HepG2 (cell line): Measurements from ENCODE around the gene TARS3. TPM values are rescaled to one million over a fixed set of nuclear protein-coding genes. Genes with fewer than 3 reads are reported as not detected.
"Not testable (repeated sequence)": the region's sequence is repeated elsewhere in the genome, so short reads cannot be mapped to it uniquely, and the experiment has no call there.

ENCODE experiments used
- ATAC-seq: fragments of 200-7000 bp; cut with Tn5 transposase; 3 replicates; pipeline ENCODE4 v1.9.1; 2020; ENCODE audit warnings: mild to moderate bottlenecking, moderate library complexity
- BruUV-seq: library from RNA; stranded (reverse); fragments of 400-500 nt; replicated peaks from 2 replicates; lab custom pipeline; 2021; lab: Mats Ljungman, UMichigan
- CTCF ChIA-PET: fragments of 300-600 bp; formaldehyde crosslinking; extraction: SDS; loops from one replicate; lab custom pipeline; 2021; ENCODE audit warnings: low total read pairs, inconsistent platforms, low intra/inter-chr PET ratio; lab: Yijun Ruan, JAX
- POLR2A ChIA-PET: fragments of 350-600 bp; sonication (Branson Sonifier 250); formaldehyde crosslinking; loops from one replicate; lab custom pipeline; 2020; ENCODE audit warnings: antibody characterized with exemption, inconsistent platforms; lab: Yijun Ruan, JAX
- DNase-seq: peaks from one replicate; pipeline ENCODE4 v3.0.0-alpha.2; 2015; ENCODE audit warnings: low spot score
- FAIRE-seq: peaks from 3 replicates; lab custom pipeline; 2011; peaks lifted over from hg19 to GRCh38; lab: Jason Lieb, UNC
- H2AFZ ChIP-seq: one replicate; pipeline ENCODE4 v1.6.1; 2011; ENCODE audit warnings: low read length, inconsistent platforms
- H3K27ac ChIP-seq: fragments of 300-600 bp; 3 replicates; pipeline ENCODE4 v1.8.0; 2011; ENCODE audit warnings: mixed run types, mild to moderate bottlenecking, mixed read lengths, low read length, inconsistent platforms; ENCODE audit not compliant: insufficient read depth; ENCODE audit errors: extremely low read length
- H3K27me3 ChIP-seq, 2 experiments: fragments of 200-600 bp in 1 of 2; 2 replicates in 1 of 2; 3 replicates in 1 of 2; pipeline versions ENCODE4 v1.6.0 to v1.8.0; 2011; ENCODE audit warnings: low read length in 2 of 2, mild to moderate bottlenecking in 2 of 2, moderate library complexity in 2 of 2, inconsistent platforms in 1 of 2; ENCODE audit not compliant: insufficient read depth in 2 of 2, control insufficient read depth in 1 of 2
- H3K36me3 ChIP-seq, 2 experiments: fragments of 200-600 bp in 1 of 2; replicated peaks in 1 of 2; 2 replicates in 1 of 2; 3 replicates in 1 of 2; pipeline versions ENCODE4 v1.5.1 to v1.8.0; 2011; ENCODE audit warnings: low read length in 2 of 2, inconsistent platforms in 1 of 2; ENCODE audit not compliant: insufficient read depth in 2 of 2, control insufficient read depth in 1 of 2
- H3K4me1 ChIP-seq: 2 replicates; pipeline ENCODE4 v1.5.1; 2012; ENCODE audit warnings: low read length, inconsistent platforms; ENCODE audit not compliant: insufficient read depth
- H3K4me2 ChIP-seq: 2 replicates; pipeline ENCODE4 v1.6.0; 2011; ENCODE audit warnings: low read depth, low read length, inconsistent platforms
- H3K4me3 ChIP-seq, 3 experiments: fragments of 200-600 bp in 1 of 3; sonication (generic), shearing (Covaris generic) in 1 of 3; replicated peaks in 1 of 3; 2 replicates each; pipeline ENCODE4 v1.5.1; 2011 to 2016; ENCODE audit warnings: low read length in 3 of 3, inconsistent platforms in 2 of 3, low read depth in 2 of 3, mild to moderate bottlenecking in 2 of 3, control low read depth in 1 of 3, mixed read lengths in 1 of 3; ENCODE audit not compliant: insufficient read depth in 1 of 3
- H3K79me2 ChIP-seq: one replicate; pipeline ENCODE4 v1.6.1; 2011; ENCODE audit warnings: low read length, inconsistent platforms; ENCODE audit not compliant: insufficient read depth
- H3K9ac ChIP-seq: 2 replicates; pipeline ENCODE4 v1.6.0; 2011; ENCODE audit warnings: mild to moderate bottlenecking, low read depth, low read length, inconsistent platforms; ENCODE audit not compliant: insufficient read depth
- H3K9me3 ChIP-seq: 2 replicates; pipeline ENCODE4 v1.5.1; 2012; ENCODE audit warnings: mild to moderate bottlenecking, low read length
- H4K20me1 ChIP-seq: 2 replicates; pipeline ENCODE4 v1.6.0; 2011; ENCODE audit warnings: inconsistent platforms, mild to moderate bottlenecking, low read length, moderate library complexity; ENCODE audit not compliant: insufficient read depth
- CTCF ChIP-seq: sonication (generic); formaldehyde crosslinking; IDR thresholded peaks from 2 replicates; pipeline ENCODE4 v1.5.0; 2020; ENCODE audit warnings: mild to moderate bottlenecking, missing genetic modification reagents, moderate library complexity
- STAG1 ChIP-seq: sonication (generic); formaldehyde crosslinking; IDR thresholded peaks from 2 replicates; pipeline ENCODE4 v1.4.0; 2020; ENCODE audit warnings: missing genetic modification reagents
- ZBTB33 ChIP-seq: sonication (generic); formaldehyde crosslinking; IDR thresholded peaks from 2 replicates; pipeline ENCODE4 v1.4.0; 2020; ENCODE audit warnings: missing genetic modification reagents
- ZBTB38 ChIP-seq: sonication (generic); formaldehyde crosslinking; IDR thresholded peaks from 2 replicates; pipeline ENCODE4 v1.5.1; 2020; ENCODE audit warnings: mild to moderate bottlenecking, missing genetic modification reagents
- WGBS: methylation state at CpG from one replicate; pipeline ENCODE4 v1.1.6; 2017; ENCODE audit warnings: low lambda C conversion rate; 5-methylcytosine and 5-hydroxymethylcytosine counted together
- in situ Hi-C: cut with HindIII; loops from 2 replicates; pipeline ENCODE4 v1.10.0; 2017; ENCODE audit warnings: low pct_unique_long_range_greater_than_20kb; ENCODE audit not compliant: extremely low pct_ligation_motif_present
- intact Hi-C: fragments of 100-400 bp; cut with micrococcal nuclease; formaldehyde crosslinking; loops from one replicate; pipeline ENCODE4 v1.10.0; 2022; ENCODE audit not compliant: unreplicated experiment
- polyA plus RNA-seq, 8 experiments: library from polyadenylated mRNA; depleted of rRNA in 3 of 8; stranded (reverse) in 7 of 8; unstranded in 1 of 8; fragments of >200 nt; fragmentation: Illumina TruSeq in 4 of 8; extraction: Trizol in 4 of 8; gene quantifications; 2 replicates each; pipeline versions ENCODE4 v1.2.1 to v1.2.3, GENCODE V29; 2011 to 2016; ENCODE audit warnings: low read depth in 4 of 8, missing spikeins in 1 of 8, mixed read lengths in 1 of 8; ENCODE audit not compliant: insufficient read depth in 1 of 8
- total RNA-seq, 5 experiments: library from RNA; depleted of rRNA; stranded (reverse); fragments of >200 nt; fragmentation: Illumina TruSeq; extraction: Trizol; gene quantifications; 2 replicates each; pipeline ENCODE4 v1.2.3, GENCODE V29; 2016; ENCODE audit warnings: low read depth in 1 of 5

TARS3 gene
- total and polyA plus RNA-seq, 2 of the 13 experiments (the other 11 are each of a cell fraction or from before 2014, with no cell fraction given), result 4.1 to 11.7 TPM

- CTCF ChIA-PET, result interaction anchor here (0.7 to 1.4 kb wide), 2 partner anchors 114 to 366 kb away, joined by 3 read pairs; no protein-coding TSS in a partner anchor
- not testable (repeated sequence) for H3K36me3 ChIP-seq, H3K4me2 ChIP-seq, H3K9ac ChIP-seq, H2AFZ ChIP-seq, H3K27me3 ChIP-seq, FAIRE-seq, H3K4me3 ChIP-seq, ATAC-seq, H4K20me1 ChIP-seq, H3K9me3 ChIP-seq, H3K27ac ChIP-seq, BruUV-seq
- in situ Hi-C loops (loop anchor here (5.0 kb wide), 1 partner anchor 367 kb away; no protein-coding TSS in a partner anchor), intact Hi-C loops (loop anchor here (5.0 kb wide), 2 partner anchors 217 to 362 kb away; no protein-coding TSS in a partner anchor)
- peak; percentile 22 for DNase-seq
- TF ChIP-seq STAG1 (CRISPR knock-in tag) (peak; percentile 60), ZBTB38 (CRISPR knock-in tag) (peak; percentile 68; the same call in 1 of the 2 replicates), CTCF (CRISPR knock-in tag) (peak; percentile 60), ZBTB33 (CRISPR knock-in tag) (peak; percentile 85)
- POLR2A ChIA-PET, result interaction anchor here (2.3 kb wide), 1 partner anchor 127 kb away, joined by 5 read pairs; no protein-coding TSS in a partner anchor
- WGBS, result 93% methylated on average over 9 of the region's 10 CpGs
- Histone ChIP-seq H3K4me1 (peaks cover 27% of the 10 kb centered on the region), H3K79me2 (peaks cover 23% of the 10 kb centered on the region)
Measured at GRCh38 chr15:101654624-101655337, 69.5 kb downstream of the TARS3 start.
